Effector CD8-positive, alpha-beta T cell (primary cell): ENCODE measurements around the gene DCLRE1B.

ENCODE experiments used
- DNase-seq: peaks from one replicate; lab custom pipeline; 2025; lab: John Stamatoyannopoulos, UW
- total RNA-seq, 4 experiments: gene quantifications; one replicate each; lab custom pipeline; 2026; lab: John Stamatoyannopoulos, UW

DCLRE1B gene
- 6.6 to 13.6 (median 10.4) reads per million in 4 experiments for total RNA-seq

DNA sequence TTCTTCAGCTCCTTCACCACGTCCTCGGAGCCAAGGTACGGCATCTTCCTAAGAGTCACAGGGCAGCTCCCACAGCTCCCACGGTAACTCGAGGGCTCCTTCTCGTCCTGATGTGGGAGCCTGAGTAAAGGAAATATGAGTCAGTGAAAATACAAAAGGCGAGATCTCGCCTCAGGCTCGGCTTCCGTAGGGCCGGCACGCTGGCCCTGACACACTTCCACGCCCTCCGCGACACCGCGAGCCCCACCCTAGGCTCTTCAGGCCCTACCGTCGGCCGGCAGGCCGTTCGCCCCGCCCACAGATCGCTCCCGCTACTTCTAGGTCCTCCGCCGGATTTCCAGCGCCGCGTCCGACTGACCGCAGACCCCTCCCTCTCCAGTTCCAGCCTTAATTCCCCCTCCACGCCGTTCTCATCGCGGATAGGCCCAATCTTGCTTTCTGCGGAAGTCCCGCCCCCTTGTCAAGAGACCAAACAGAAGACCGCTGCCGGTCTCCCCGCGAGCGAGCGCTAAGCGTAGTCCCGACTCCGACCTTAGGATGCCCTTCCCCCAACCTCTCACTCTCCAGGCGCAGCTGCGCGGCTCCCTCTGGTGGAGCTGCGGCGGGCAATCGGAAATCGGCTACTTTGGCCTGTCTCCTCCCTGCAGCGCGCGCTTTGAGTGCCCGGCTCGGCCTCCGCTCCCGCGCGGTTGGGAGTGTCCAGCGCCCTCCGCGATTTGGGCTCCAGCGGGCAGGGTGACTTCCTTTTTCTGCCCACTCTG lies at the start of gene DCLRE1B, which contains the start of gene AP4B1:
DCLRE1B (plus strand) TSS at position 653 of the 761 bp plus-strand sequence. CDS start 261 bp downstream, outside the sequence.
AP4B1 (minus strand) TSS at position 126 of the 761 bp plus-strand sequence; CDS start at position 44, 82 bp downstream.
- peak; percentile 92 for DNase-seq

DNA sequence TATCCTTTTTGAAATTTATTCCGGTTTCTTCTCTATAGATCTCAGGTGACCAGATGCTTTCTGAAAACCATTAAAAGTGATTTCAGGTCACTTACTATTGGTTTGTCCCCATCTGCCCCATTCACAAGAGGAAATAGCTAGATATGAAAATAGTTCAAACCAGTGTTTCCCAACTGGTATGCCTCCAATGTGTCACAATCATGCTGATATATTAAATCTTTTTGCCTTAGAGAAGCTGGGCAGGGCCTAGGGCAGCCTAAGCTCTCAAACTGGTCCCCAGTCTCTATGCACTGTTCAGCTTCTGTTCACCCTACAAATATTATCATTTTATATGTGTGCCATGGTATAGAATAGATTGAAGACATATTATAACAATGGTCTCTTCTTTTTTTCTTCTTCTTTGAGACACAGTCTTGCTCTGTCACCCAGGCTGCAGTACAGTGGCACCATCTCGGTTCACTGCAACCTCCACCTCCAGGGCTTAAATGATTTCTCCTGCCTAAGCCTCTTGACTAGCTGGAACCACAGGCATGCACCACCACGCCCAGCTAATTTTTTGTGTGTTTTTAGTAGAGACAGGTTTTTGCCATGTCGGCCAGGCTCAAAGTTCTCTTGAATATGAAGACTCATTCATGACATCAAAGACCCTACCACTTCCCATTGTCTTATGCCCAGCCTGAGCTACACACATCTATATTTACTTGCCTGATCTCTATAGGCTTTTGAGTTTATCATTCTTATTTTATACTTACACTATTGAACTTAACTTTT lies 49.3 kb upstream of the DCLRE1B start:
- DNase-seq = no peak

DNA sequence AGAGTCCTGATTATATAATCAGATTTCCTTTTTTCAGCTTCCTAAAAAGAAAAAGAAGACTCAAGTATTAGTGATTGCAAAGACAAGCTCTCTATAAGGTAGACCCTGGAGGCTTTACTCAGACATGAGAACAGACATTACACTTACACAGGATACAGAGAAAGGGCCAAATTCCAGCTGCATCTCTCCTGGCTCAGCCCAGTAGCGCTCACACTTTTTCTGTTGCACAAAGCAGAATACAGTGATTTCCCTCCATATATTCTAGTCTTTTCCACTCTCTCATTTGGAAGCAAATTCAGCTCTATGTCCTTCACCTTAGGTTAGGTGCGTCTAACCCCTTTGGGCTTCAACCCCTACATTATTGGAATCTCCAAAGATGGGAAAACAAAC lies 48.7 kb upstream of the DCLRE1B start:
- no peak for DNase-seq

DNA sequence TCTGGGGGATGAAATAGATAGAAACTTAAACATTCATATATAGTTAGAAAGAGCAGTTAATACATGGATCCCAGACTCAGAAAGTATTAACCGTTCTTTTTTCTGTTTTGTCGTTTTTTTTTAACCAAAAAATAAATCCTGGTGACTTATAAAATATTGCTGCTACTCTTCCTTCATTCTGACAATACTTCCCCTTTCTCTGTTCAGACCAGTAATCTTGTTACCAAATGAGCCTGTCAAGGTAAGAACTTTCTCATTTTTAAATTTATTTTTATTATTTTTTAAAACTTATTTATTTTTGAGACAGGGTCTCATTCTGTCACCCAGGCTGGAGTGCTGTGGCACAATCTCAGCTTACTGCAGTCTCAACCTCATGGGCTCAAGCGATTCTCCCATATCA lies 47.4 kb upstream of the DCLRE1B start:
- no peak for DNase-seq

DNA sequence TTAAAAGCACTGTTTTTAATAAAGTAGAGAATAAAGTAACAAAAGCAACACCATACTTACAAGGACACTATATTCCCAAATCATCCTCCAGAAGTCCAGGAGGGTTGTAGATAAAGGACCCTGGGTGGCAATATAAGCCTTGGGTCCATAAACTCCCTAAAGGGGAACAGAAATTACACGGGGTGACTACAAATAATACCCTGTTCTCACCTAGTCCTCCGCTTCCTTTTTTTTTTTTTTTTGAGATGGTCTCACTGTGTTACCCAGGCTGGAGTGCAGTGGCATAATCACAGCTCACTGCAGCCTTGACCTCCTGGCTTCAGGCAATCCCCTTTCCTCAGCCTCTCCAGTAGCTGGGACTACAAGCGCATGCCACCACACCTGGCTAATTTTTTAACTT lies 46.7 kb upstream of the DCLRE1B start:
- no peak for DNase-seq

DNA sequence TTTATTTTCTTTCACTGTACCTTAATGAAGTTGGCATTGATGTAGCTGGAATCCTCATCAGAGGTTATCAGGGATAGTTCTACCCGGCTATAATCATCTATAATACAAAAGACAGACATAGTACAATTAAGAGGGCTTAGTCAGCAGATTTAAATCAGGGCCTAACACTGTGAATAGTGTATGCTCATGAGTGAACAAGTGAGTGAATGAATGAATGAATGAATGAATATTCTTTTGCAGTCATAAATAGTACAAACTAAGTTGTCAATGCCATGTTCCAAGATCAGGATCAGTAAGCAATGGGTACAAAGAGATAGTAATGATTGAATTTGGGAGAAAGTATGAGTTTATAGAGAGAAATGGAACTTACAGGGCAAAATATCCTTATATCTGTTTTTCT lies 46.1 kb upstream of the DCLRE1B start:
- no peak for DNase-seq

DNA sequence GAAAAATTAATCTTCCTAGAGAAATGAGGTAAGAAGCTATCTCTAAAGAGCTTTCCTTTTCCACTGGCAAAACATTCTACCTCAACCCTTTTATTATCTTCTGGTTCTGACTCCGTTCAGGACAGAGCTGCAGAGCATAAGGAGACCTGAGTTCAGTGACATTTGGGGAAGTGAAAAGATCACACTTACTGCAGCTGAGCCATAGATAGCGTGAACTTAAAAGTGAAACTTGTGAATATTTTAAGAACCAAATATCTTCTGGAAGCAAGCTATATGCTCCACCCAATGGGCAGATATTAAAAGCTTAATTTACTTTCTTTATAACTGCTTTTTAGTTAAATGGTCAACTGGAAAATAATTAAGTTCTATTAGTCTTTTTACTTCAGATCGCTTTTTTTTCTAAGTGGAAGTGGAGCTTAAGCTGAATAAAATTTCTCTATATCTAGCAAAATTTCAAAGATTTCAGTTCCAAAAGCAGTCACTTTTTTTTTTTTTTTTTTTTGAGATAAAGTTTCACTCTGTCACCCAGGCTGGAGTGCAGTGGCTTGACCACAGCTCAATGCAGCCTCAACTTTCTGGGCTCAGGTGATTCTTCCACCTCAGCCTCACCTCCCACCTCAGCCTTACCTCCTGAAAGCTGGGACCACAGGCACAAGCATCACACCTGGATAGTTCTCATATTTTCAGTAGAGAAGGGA lies 45.5 kb upstream of the DCLRE1B start:
- no peak for DNase-seq

DNA sequence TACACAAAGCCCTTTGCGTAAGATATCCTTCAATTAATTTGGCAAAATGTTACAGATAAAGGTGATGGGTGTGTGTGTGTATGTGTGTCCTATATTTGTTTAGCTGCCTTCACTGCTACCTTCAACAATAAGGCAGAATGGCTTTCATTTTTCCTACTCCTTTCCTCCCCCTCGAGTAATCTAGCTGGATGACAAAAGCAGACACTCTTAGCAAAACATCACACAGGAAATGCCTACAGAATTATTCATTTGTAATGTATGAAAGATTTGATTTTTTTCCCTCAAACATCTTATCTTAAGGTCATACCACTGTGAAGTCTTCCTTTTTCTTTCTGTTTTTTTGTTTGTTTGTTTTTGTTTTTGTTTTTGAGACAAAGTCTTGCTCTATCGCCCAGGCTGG lies 44.2 kb upstream of the DCLRE1B start:
- no peak for DNase-seq

DNA sequence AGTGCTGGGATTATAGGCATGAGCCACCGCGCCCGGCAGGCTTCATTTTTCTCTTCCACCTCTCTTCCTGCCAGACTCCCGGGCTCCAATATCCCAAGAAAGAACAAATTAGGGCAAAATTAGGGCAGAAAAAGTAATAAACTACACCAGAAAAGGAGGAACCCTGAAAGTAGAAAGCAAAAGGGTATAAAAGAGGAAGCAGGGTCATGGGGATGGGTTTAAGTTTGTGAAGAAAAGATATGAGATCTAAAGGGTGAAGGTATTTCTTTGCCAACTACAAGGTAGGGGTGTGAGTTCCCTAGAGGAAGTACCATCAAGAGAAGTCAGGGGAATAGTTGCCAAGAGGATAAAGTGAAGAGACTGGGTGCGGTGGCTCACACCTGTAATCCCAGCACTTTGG lies 43.5 kb upstream of the DCLRE1B start:
- no peak for DNase-seq

DNA sequence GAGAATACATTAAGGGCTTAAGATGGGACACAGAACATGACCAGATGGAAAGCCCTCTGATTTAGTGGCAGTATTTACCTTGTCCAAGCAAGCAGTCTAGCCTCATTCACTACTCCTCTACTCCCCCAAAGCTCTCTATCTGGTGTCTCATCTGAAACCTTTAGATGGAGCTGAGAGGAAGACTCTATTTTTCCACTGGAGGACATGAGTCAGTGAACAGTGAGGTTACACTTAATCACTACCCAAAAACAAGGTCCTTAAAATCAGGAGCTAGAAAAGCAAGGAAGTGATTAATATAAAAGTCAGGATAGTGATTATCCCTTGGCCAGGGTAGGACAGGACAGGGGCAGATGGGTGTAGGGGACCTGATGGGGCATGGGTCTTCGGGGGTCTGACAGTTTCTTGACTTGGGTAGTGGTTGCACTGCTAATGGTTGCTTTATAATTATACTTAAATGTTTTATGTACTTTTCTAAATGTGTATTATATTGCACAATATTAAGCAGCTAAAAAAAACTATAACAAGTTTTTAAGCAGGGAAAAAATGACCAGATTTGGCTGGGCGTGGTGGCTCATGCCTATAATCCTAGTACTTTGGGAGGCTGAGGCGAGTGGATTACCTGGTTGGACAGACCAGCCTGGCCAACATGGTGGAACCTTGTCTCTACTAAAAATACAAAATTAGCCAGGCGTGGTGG lies 36.6 kb upstream of the DCLRE1B start:
- no peak for DNase-seq

DNA sequence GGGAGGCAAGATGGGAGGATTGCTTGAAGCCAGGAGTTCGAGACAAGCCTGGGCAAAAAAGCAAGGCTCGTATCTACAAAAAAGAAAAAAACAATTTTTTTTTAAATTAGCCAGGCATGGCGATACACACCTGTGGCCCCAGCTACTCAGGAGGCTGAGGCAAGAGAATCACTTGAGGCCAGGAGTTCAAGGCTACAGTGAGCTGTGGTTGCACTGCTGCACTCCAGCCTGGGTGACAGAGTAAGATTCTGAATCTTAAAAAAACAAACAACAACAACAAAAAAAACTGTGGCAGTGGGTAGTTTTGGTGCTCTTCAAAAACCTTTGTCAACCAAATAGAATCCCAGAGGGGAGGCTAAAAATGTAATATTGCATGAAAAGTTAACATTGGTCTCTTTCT lies 34.3 kb upstream of the DCLRE1B start:
- DNase-seq = no peak

DNA sequence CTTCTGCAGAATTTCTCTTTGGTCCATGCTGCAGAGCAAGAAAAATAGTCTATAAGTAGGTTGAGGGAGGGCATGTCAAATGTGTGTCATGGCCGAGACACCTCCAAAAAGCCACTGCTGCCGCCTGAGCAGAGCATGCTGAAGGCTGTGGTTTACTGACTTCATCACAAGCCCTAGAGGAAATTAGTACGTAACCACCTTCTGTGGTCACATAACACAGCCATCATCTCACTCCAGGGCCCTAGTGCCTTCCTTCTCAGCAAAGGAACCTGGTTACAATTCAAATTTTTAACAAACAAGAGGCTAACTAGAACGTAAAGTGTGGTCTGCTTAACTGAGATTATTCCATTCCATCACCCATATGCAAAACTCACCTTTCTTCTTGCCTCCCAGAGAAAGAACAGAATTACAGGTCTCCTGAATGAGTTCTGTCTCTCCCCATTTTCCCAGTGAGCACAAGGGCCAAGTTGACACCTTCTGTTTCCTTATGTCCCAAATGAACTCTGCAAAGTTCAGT lies 33.5 kb upstream of the DCLRE1B start, which contains the start of gene PTPN22:
PTPN22 (minus strand) TSS at position 116 of the 517 bp plus-strand sequence.
- peak; percentile 49 for DNase-seq

DNA sequence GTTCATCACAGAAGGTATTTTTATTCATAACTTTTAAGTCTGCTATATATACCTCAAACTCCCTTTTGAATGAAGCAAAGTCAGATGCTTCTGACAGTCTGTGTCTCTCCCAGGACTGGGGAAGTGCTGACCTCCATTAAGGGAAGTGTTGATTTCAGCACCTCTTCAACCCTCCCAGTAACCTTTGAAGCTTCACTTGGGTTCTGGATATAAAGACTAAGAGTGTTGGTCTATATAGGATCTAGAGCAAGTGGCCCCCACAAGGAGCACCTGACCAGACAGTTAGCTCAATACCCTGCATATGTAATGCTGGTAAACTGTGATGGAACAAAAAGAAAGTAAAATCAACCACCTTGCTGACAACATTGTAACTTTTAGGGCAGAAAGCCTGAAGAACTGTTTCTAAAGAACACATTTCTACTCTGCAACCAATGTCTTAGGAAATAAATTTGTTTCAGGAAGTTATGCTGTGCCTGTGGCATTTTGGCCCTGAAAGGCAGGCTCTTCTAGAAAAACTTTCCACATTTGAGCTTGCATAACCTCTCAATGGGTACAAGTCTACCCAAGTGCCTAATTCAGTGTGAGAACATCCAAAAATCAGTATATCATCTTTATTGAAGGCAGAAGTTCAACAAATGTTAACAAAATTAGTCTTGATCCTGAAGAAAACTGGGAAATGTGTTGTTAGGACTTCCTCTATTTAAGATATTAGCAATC lies 32.7 kb upstream of the DCLRE1B start:
- DNase-seq = no peak

DNA sequence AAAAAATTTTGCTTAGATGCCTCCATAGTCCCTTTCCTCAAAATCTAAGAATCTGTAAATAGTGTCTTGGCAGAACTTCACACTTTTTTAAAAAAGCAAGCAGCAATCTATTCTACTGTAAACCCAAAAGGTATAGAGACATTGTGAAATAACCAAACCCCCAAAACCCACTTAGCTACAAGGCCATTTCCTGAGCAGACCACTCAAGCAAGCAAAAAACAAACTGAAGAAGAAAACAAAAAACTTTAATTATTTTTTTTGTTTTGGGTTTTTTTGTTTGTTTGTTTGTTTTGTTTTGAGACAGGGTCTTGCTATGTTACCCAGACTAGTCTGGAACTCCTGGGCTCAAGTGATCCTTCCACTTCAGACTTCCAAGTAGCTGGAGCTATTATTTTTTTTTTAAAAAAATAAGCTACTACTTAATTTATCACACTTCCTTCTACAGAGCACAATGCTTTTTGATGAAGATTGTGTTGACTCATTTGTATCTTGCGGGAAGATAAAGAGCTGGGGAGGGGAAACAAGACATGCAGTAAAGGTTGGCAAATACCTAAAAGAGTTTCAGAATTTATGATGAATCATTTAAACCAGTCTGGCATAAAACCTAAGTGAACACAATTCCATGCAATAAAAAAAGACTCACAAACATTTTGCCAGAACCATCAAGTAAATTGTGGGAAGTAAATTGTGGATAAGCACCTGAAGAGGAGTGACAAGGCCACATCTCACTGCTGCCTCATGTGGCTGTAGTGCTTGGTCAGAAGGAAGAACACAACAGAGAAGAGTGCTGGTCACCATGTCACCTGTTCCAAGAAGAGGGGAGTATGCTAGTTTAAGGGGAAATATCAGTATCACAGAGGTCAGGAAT lies 30.9 kb upstream of the DCLRE1B start:
- no peak for DNase-seq

DNA sequence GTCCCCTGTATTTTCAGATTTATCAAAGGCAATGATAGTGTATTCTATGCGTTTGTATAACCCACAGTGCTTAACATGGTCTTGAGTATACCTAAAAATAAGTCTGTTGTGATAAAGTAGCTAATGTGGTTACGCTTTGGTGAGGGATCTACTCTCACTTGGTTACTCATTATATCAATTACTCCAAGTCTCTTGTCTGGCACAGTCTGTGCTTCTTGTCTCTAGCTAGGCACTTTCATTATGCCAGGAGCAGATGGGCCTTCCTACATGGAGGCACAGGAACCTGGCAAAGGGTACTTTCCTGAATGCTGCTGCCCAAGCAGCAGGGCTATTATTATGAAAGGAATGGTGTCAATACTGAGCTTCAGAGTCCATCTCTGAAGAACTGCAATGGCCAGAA lies 29.4 kb upstream of the DCLRE1B start:
- DNase-seq = no peak

DNA sequence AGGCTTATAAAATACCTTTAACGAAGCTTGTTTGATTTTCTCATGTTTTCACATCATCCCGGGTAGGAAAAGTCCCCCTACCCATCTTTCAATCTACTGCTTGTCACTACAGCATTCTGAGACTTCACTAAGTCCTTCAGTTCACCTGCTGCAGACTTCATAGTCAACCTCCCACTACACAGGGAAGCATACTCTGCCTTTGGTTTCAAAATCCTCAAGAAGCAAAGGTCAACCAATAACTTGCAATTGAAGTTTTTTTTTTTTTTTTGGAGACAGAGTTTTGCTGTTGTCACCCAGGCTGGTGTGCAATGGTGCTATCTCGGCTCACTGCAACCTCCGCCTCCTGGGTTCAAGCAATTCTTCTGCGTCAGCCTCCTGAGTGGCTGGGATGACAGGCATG lies 28.9 kb upstream of the DCLRE1B start:
- DNase-seq = no peak

DNA sequence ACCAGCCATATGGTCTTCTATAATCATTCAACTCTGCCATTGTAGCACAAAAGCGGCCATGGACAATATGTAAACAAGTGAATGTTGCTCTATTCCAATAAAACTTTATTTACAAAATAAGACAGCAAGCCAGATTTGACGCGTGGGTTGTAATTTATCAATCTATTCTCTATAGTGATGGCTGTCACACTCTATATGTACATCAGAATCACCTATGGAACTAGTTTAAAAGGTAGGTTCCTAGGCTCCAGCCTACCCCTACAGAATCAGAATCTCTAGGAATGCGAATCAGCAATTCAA lies 25.4 kb upstream of the DCLRE1B start:
- DNase-seq = no peak

DNA sequence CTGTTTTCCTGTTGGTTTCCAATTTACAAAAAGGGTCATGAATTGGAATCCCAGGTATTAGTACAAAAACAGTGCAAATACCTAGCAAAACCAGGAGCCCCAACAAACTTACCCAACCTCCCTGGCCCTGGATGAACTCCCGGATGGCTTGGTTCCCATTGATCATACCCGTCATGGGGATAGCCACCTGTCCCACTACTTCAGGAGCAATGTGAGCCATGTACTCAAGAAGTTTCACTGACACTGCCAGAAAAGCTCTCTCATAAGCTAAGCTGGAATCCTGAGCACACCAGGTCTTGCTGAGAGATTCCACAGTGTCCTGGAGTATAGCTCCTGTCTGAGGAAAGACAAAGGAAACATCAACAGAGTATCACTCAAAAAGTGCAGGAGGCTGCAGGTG lies 23.5 kb upstream of the DCLRE1B start:
- DNase-seq = no peak

DNA sequence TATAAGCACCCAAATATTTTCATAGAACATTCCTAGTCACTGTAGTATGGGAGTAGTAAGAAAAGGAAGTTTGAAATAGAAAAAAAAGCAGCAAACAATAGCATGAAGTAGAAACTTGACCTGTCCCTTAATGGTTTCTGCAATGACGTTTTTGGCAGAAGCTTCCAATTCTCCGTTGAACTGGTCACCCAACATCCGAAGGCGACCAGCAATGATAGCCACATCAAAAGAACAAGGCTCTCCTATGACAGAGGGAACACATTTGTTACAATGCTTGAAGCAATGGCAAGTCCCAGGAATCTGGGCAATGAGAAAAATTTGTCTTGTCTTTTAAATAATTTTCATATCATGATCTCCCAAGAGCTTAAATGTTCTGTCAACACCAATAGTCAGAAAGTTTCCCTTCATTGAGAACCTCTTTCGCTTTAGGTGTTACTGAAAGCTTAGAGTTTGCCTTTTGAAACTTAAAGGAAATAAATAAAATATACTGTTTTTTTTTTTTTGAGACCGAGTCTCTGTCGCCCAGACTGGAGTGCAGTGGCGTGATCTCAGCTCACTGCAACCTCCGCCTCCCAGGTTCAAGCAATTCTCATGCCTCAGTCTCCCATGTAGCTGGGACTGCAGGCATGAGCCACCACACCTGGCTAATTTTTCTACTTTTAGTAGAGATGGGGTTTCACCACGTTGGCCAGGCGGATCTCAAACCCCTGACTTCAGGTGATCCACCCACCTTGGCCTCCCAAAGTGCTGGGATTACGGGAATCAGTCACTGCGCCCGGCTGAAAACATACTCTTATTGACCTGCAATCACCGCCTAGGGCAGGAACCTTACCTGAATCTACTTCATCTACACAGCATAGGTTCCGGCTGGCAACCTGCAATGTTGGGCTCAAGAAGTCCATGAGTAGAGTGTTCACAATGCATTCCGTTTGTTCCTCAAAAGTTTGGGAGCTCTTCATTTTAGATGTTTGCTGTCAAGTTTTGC lies 18.4 kb upstream of the DCLRE1B start:
- no peak for DNase-seq
